Peyer's patch (tissue), 4 donors: ENCODE measurements around the gene RSPH3.

Source experiments
- POLR2A ChIP-seq, 2 donors: fragments of 450-650 bp; IDR thresholded peaks; one replicate each; pipeline ENCODE4 v1.5.1; 2017; ENCODE audit warnings: antibody characterized with exemption in 2 of 2, mild to moderate bottlenecking in 2 of 2, moderate library complexity in 2 of 2
- TF ChIP-seq, protein P1 (sequence below), 6 experiments: fragments of 450-650 bp in 4 of 6; fragments of 200-600 bp in 2 of 6; sonication (generic) in 1 of 6; IDR thresholded peaks; one replicate each; pipeline ENCODE4 v1.5.1; 2017 to 2019; ENCODE audit warnings: antibody characterized with exemption in 6 of 6, mild to moderate bottlenecking in 3 of 6, moderate library complexity in 1 of 6

DNA sequence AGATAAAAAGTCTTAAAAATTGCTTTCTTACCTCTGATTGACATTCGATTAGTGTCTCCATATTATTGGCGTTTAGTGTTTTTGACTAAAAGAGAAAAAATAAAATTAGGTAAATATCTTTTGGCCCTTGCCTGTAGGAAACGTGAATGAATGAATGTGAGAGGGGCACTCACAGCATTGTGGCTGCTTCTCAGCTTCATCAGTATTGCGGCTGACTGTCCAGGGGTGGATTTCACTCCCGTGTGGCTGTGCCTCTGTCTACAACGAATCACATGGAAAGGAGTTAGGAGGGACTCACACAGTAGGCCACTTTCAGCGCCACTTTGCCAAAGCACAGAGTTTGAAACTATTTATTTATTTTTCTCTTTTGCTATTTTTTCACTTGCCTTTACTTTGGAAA, 43.9 kb upstream of the RSPH3 start:
- TF ChIP-seq, protein P1, sequence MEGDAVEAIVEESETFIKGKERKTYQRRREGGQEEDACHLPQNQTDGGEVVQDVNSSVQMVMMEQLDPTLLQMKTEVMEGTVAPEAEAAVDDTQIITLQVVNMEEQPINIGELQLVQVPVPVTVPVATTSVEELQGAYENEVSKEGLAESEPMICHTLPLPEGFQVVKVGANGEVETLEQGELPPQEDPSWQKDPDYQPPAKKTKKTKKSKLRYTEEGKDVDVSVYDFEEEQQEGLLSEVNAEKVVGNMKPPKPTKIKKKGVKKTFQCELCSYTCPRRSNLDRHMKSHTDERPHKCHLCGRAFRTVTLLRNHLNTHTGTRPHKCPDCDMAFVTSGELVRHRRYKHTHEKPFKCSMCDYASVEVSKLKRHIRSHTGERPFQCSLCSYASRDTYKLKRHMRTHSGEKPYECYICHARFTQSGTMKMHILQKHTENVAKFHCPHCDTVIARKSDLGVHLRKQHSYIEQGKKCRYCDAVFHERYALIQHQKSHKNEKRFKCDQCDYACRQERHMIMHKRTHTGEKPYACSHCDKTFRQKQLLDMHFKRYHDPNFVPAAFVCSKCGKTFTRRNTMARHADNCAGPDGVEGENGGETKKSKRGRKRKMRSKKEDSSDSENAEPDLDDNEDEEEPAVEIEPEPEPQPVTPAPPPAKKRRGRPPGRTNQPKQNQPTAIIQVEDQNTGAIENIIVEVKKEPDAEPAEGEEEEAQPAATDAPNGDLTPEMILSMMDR (IDR thresholded peaks at IDR 0.05): no peak
- TF ChIP-seq POLR2A (IDR thresholded peaks at IDR 0.05): no peak
